ENCODE data around the gene ACCSL. TPM values are rescaled to one million over a fixed set of nuclear protein-coding genes. Genes with fewer than 3 reads are reported as not detected.

The ACCSL gene
- total and polyA plus RNA-seq, 7 experiments from 2014 or later = not detected

DNA sequence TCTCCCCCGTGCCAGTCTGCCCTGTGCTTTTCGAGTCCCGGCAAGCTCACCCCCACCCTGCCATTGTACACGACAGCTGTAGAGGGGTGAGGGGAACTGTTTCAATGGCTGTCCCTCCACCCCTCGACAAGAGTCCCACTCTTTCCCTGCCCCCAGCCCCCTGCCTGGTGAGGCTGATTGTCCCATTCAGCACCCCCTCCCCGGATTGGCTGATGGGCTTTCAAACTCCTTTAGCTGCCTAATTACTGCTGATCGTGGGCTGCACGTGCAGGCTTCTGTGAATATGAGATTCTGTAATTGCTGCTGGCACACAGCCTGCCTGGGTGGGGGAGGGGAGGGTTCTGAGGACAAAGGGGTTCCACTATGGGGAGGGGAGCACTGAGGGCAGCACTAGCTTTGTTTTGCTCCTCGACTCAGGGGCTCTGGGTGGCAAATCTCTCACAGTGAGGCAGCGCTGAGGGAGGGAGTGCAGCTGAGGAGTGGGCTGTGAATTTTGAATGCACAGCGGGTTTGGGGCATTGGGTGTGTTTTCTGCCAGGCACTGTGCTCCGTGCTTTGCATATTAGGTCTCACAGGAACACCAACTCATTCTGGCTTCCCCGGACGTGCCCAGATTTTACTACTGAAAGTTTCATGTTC is 42.6 kb upstream of the ACCSL start:
- Mint-ChIP-seq H3K4me1 (no peaks in the 10 kb centered on the region), H3K27ac (no peak overlapping the region), H3K27me3 (peaks cover 0 to 12% (median 4%) of the 10 kb centered on the region in 5 donors), H3K36me3 (no peaks in the 10 kb centered on the region), H3K9me3 (no peaks in the 10 kb centered on the region), H3K4me3 (no peak overlapping the region)
- DNase-seq (no peak), ATAC-seq (no peak)
- POLR2A ChIA-PET = no interaction called here
- Histone ChIP-seq H3K27me3 (ENCODE audit: control insufficient read depth in 2 of 2, insufficient read depth in 2 of 2, low read length in 2 of 2) (no peaks in the 10 kb centered on the region), H3K4me1 (ENCODE audit: control insufficient read depth in 2 of 2, insufficient read depth in 2 of 2, low read length in 2 of 2) (no peaks in the 10 kb centered on the region), H3K36me3 (ENCODE audit: control insufficient read depth in 2 of 3, insufficient read depth in 3 of 3, low read length in 3 of 3) (no peaks in the 10 kb centered on the region), H3K27ac (ENCODE audit: low read depth, low read length) (no peak overlapping the region), H3K9me3 (ENCODE audit: control insufficient read depth in 2 of 3, low read length in 3 of 3) (no peaks in the 10 kb centered on the region), H3K4me3 (ENCODE audit: low read length) (no peak overlapping the region)
- CTCF ChIA-PET = no interaction called here
- intact Hi-C loops (cut with micrococcal nuclease) = no loop called here

- H3K4me1 ChIP-seq (ENCODE audit: control insufficient read depth in 2 of 2, insufficient read depth in 2 of 2, low read length in 2 of 2) = no peaks in the 10 kb centered on the region
- no peaks in the 10 kb centered on the region for H3K9me3 ChIP-seq (ENCODE audit: control insufficient read depth in 2 of 3, low read length in 3 of 3)
- H3K36me3 ChIP-seq (ENCODE audit: control insufficient read depth in 2 of 3, insufficient read depth in 3 of 3, low read length in 3 of 3) = no peaks in the 10 kb centered on the region
- H3K36me3 Mint-ChIP-seq = no peaks in the 10 kb centered on the region
- DNase-seq (no peak), ATAC-seq (no peak)
- H3K9me3 Mint-ChIP-seq = no peaks in the 10 kb centered on the region
- H3K27ac Mint-ChIP-seq = no peak overlapping the region
- H3K27me3 Mint-ChIP-seq = peaks cover 0 to 13% (median 4%) of the 10 kb centered on the region in 5 donors
- POLR2A ChIA-PET = no interaction called here
- no peak overlapping the region for H3K4me3 Mint-ChIP-seq
- H3K27me3 ChIP-seq (ENCODE audit: control insufficient read depth in 2 of 2, insufficient read depth in 2 of 2, low read length in 2 of 2) = no peaks in the 10 kb centered on the region
- no peak overlapping the region for H3K27ac ChIP-seq (ENCODE audit: low read depth, low read length)
- CTCF ChIA-PET = interaction anchor here (0.7 kb wide), 1 partner anchor 85 kb away, joined by 3 read pairs; no protein-coding TSS in a partner anchor
- no peak overlapping the region for H3K4me3 ChIP-seq (ENCODE audit: low read length)
- no peaks in the 10 kb centered on the region for H3K4me1 Mint-ChIP-seq
- intact Hi-C loops (cut with micrococcal nuclease) = no loop called here
These were observed 41.8 kb upstream of the ACCSL start for GRCh38 chr11:44005956-44006355.

- H3K4me3 Mint-ChIP-seq = no peak overlapping the region
- DNase-seq = no peak
These were observed 40.8 kb upstream of the ACCSL start for GRCh38 chr11:44006917-44007361.

DNA sequence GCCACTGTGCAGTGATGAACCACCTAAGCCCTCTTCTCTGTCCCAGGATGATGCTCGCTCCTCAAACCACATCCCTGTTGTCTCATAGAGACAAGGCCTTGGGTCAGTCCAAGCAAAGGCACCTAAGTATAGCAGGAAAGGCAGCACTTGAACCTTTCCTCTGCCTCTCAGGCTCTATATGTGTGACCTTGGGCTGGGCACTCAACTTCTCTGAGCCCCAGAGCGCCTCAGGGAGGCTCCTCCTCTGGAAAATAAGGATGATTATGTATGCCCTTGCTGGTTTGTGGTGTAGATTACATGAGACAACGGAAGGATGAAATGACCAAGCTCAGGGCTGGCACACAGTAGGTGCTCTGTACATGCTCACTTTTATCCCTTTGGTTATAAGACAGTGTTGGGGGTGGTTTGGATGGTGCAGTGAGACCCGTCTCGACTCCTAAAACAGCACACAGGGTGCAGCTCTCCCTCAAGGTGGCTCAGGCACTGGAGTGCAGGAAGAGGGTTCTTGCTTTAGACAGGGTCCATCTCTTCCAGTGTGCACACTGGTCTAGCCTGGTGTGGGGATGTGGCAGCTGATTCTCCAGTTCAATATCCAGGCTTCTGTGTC is 40.2 kb upstream of the ACCSL start:
- ATAC-seq (no peak), DNase-seq (no peak)
- Mint-ChIP-seq H3K4me1 (no peaks in the 10 kb centered on the region), H3K27ac (no peak overlapping the region), H3K4me3 (no peak overlapping the region), H3K9me3 (no peaks in the 10 kb centered on the region), H3K27me3 (peaks cover 0 to 18% (median 3%) of the 10 kb centered on the region in 5 donors), H3K36me3 (no peaks in the 10 kb centered on the region)
- Histone ChIP-seq H3K27ac (ENCODE audit: low read depth, low read length) (no peak overlapping the region), H3K27me3 (ENCODE audit: control insufficient read depth in 2 of 2, insufficient read depth in 2 of 2, low read length in 2 of 2) (no peaks in the 10 kb centered on the region), H3K4me1 (ENCODE audit: control insufficient read depth in 2 of 2, insufficient read depth in 2 of 2, low read length in 2 of 2) (no peaks in the 10 kb centered on the region), H3K4me3 (ENCODE audit: low read length) (no peak overlapping the region), H3K9me3 (ENCODE audit: control insufficient read depth in 2 of 3, low read length in 3 of 3) (no peaks in the 10 kb centered on the region), H3K36me3 (ENCODE audit: control insufficient read depth in 2 of 3, insufficient read depth in 3 of 3, low read length in 3 of 3) (no peaks in the 10 kb centered on the region)
- ChIA-PET CTCF (no interaction called here), POLR2A (no interaction called here)
- intact Hi-C loops (cut with micrococcal nuclease) = no loop called here

More at GRCh38 chr11:44006917-44007361, 40.8 kb upstream of the ACCSL start:
- no peaks in the 10 kb centered on the region for H3K9me3 ChIP-seq (ENCODE audit: control insufficient read depth in 2 of 3, low read length in 3 of 3)
- H3K36me3 Mint-ChIP-seq = no peaks in the 10 kb centered on the region
- no peaks in the 10 kb centered on the region for H3K9me3 Mint-ChIP-seq
- no peaks in the 10 kb centered on the region for H3K36me3 ChIP-seq (ENCODE audit: control insufficient read depth in 2 of 3, insufficient read depth in 3 of 3, low read length in 3 of 3)
- peaks cover 0 to 21% (median 6%) of the 10 kb centered on the region in 5 donors for H3K27me3 Mint-ChIP-seq
- no peaks in the 10 kb centered on the region for H3K4me1 Mint-ChIP-seq
- no peaks in the 10 kb centered on the region for H3K4me1 ChIP-seq (ENCODE audit: control insufficient read depth in 2 of 2, insufficient read depth in 2 of 2, low read length in 2 of 2)
- intact Hi-C loops (cut with micrococcal nuclease) = no loop called here
- ChIA-PET POLR2A (no interaction called here), CTCF (no interaction called here)
- H3K27ac Mint-ChIP-seq = no peak overlapping the region
- no peak overlapping the region for H3K27ac ChIP-seq (ENCODE audit: low read depth, low read length)
- no peaks in the 10 kb centered on the region for H3K27me3 ChIP-seq (ENCODE audit: control insufficient read depth in 2 of 2, insufficient read depth in 2 of 2, low read length in 2 of 2)
- H3K4me3 ChIP-seq (ENCODE audit: low read length) = no peak overlapping the region
- no peak for ATAC-seq

DNA sequence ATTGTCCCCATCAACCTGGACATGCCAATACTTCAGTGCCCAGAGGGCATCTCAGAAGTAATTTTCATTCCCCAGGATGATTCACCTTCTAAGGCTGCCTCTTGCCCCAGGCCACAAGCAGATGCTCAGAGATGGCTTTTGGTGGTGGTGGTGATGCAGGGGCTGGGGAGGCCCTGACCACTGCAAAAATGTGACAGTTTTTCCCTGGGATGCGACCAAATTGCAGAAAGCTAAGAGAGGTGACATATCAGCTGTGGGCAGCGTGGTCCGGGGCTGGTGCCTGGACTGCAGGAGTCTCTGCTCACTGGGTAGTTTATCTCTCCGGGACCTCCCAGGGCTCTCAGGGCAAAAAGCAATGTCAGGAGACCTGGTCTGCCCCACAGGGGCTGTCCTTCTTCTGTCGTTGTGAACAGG is 39.7 kb upstream of the ACCSL start:
- H3K9me3 ChIP-seq (ENCODE audit: control insufficient read depth in 2 of 3, low read length in 3 of 3) = no peaks in the 10 kb centered on the region
- H3K27me3 ChIP-seq (ENCODE audit: control insufficient read depth in 2 of 2, insufficient read depth in 2 of 2, low read length in 2 of 2) = no peaks in the 10 kb centered on the region
- no peaks in the 10 kb centered on the region for H3K9me3 Mint-ChIP-seq
- H3K27ac Mint-ChIP-seq = no peak overlapping the region
- H3K4me1 ChIP-seq (ENCODE audit: control insufficient read depth in 2 of 2, insufficient read depth in 2 of 2, low read length in 2 of 2) = no peaks in the 10 kb centered on the region
- H3K4me3 Mint-ChIP-seq = no peak overlapping the region
- H3K36me3 ChIP-seq (ENCODE audit: control insufficient read depth in 2 of 3, insufficient read depth in 3 of 3, low read length in 3 of 3) = no peaks in the 10 kb centered on the region
- DNase-seq (no peak), ATAC-seq (no peak)
- H3K4me1 Mint-ChIP-seq = no peaks in the 10 kb centered on the region
- POLR2A ChIA-PET = no interaction called here
- no peak overlapping the region for H3K4me3 ChIP-seq (ENCODE audit: low read length)
- peaks cover 0 to 16% (median 3%) of the 10 kb centered on the region in 5 donors for H3K27me3 Mint-ChIP-seq
- intact Hi-C loops (cut with micrococcal nuclease) = no loop called here
- H3K27ac ChIP-seq (ENCODE audit: low read depth, low read length) = no peak overlapping the region
- no peaks in the 10 kb centered on the region for H3K36me3 Mint-ChIP-seq
- CTCF ChIA-PET = no interaction called here

DNA sequence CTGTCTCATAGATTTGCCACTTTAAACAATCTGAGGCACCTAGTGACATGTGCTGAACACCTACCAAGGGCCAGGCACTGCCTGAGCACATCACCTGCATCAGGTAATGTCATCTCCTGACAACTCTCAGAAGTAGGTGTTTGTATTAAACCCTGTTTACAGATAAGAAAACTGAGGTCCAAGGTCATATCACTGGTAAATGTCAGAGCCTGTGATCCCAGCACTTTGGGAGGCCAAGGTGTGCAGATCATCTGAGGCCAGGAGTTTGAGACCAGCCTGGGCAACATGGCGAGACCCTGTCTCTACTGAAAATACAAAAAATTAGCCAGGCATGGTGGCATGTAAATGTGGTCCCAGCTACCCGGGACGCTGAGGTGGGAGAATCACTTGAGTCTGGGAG is 39.1 kb upstream of the ACCSL start:
- DNase-seq (no peak), ATAC-seq (no peak)
- Mint-ChIP-seq H3K4me1 (no peaks in the 10 kb centered on the region), H3K9me3 (no peaks in the 10 kb centered on the region), H3K4me3 (no peak overlapping the region), H3K27ac (no peak overlapping the region), H3K27me3 (peaks cover 0 to 16% (median 3%) of the 10 kb centered on the region in 5 donors), H3K36me3 (no peaks in the 10 kb centered on the region)
- ChIA-PET POLR2A (no interaction called here), CTCF (no interaction called here)
- intact Hi-C loops (cut with micrococcal nuclease) = no loop called here
- H3K9me3 ChIP-seq (ENCODE audit: control insufficient read depth in 2 of 3, low read length in 3 of 3) = no peaks in the 10 kb centered on the region
- no peaks in the 10 kb centered on the region for H3K36me3 ChIP-seq (ENCODE audit: control insufficient read depth in 2 of 3, insufficient read depth in 3 of 3, low read length in 3 of 3)
- H3K4me1 ChIP-seq (ENCODE audit: control insufficient read depth in 2 of 2, insufficient read depth in 2 of 2, low read length in 2 of 2) = no peaks in the 10 kb centered on the region
- no peaks in the 10 kb centered on the region for H3K27me3 ChIP-seq (ENCODE audit: control insufficient read depth in 2 of 2, insufficient read depth in 2 of 2, low read length in 2 of 2)
- no peak overlapping the region for H3K4me3 ChIP-seq (ENCODE audit: low read length)
- H3K27ac ChIP-seq (ENCODE audit: low read depth, low read length) = no peak overlapping the region

- Histone ChIP-seq H3K9me3 (ENCODE audit: control insufficient read depth in 2 of 3, low read length in 3 of 3) (no peaks in the 10 kb centered on the region), H3K4me1 (ENCODE audit: control insufficient read depth in 2 of 2, insufficient read depth in 2 of 2, low read length in 2 of 2) (no peaks in the 10 kb centered on the region), H3K36me3 (ENCODE audit: control insufficient read depth in 2 of 3, insufficient read depth in 3 of 3, low read length in 3 of 3) (no peaks in the 10 kb centered on the region), H3K27me3 (ENCODE audit: control insufficient read depth in 2 of 2, insufficient read depth in 2 of 2, low read length in 2 of 2) (no peaks in the 10 kb centered on the region), H3K27ac (ENCODE audit: low read depth, low read length) (no peak overlapping the region), H3K4me3 (ENCODE audit: low read length) (no peak overlapping the region)
- DNase-seq (no peak), ATAC-seq (no peak)
- peaks cover 0 to 16% (median 3%) of the 10 kb centered on the region in 5 donors for H3K27me3 Mint-ChIP-seq
- no peaks in the 10 kb centered on the region for H3K36me3 Mint-ChIP-seq
- peaks cover 0 to 2% (median 0%) of the 10 kb centered on the region in 7 donors for H3K4me1 Mint-ChIP-seq
- H3K27ac Mint-ChIP-seq = no peak overlapping the region
- intact Hi-C loops (cut with micrococcal nuclease) = no loop called here
- ChIA-PET CTCF (no interaction called here), POLR2A (no interaction called here)
- no peak overlapping the region for H3K4me3 Mint-ChIP-seq
- no peaks in the 10 kb centered on the region for H3K9me3 Mint-ChIP-seq
These were observed 37.0 kb upstream of the ACCSL start for GRCh38 chr11:44010789-44011251.

Data from naive thymus-derived CD4-positive, alpha-beta T cell (primary cell).